ENCODE measurements around the gene RNF223.
A peak's percentile ranks its signal among the peaks of the same experiment; 100 is the strongest.
"Not testable (repeated sequence)": the region's sequence is repeated elsewhere in the genome, so short reads cannot be mapped to it uniquely, and the experiment has no call there.

The RNF223 gene

DNA sequence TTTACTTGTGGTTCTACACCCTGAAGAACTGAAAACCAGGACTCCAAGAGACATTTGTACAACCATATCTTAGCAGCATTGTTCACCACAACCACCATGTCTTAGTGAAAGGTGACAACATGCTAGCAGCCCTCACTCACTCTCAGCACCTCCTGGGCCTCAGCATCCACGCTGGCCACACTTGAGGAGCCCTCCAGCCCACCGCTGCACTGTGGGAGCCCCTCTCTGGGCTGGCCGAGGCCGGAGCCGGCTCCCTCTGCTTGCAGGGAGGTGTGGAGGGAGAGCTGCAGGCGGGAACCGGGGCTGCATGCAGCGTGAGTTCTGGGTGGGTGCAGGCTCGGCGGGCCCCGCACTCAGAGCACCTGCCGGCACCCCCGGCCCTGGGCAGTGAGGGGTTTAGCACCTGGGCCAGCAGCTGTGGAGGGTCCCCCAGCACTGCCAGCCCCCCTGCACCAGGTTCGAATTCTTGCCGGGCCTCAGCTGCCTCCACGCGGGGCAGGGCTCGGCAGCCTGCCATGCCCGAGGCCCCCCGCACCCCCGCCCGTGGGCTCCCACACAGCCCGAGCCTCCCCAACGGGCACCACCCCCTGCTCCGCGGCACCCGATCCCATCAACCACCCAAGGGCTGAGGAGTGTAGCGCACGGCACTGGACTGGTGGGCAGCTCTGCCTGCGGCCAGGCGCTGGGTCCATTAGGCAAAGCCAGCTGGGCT is 32.6 kb upstream of the RNF223 start:
- DNase-seq, result no peak

DNA sequence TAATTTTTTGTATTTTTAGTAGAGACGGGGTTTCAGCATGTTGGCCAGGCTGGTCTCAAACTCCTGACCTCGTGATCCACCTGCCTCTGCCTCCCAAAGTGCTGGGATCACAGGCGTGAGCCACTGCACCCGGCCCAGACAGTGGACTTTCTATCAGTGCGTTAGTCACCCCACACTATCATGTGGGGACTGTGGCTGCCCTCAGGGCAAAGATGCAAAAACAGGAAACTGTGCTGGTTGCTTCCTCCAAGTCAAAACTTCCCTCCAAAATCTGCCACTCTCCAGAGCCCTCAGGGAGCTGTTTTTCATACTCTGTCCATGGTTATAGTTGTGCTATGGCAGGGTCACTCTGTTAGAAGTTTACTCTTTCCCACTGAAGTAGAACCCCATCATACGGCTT is 30.0 kb upstream of the RNF223 start:
- not testable (repeated sequence) for DNase-seq

DNA sequence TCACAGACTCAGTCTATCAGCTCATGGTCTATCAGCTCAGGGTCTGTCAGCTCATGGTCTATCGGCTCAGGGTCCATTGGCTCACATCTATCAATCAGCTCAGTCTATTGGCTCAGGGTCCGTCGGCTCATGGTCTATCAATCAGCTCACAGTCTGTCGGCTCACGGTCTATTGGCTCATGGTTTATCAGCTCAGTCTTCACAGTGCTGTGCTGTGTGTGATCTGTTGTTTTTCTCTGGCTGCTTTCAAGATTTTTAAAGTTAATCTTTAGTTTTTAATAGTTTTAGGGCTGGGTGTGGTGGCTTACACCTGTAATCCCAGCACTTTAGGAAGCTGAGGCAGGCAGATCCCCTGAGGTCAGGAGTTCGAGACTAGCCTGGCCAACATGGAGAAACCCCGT is 27.4 kb upstream of the RNF223 start:
- DNase-seq, result no peak

DNA sequence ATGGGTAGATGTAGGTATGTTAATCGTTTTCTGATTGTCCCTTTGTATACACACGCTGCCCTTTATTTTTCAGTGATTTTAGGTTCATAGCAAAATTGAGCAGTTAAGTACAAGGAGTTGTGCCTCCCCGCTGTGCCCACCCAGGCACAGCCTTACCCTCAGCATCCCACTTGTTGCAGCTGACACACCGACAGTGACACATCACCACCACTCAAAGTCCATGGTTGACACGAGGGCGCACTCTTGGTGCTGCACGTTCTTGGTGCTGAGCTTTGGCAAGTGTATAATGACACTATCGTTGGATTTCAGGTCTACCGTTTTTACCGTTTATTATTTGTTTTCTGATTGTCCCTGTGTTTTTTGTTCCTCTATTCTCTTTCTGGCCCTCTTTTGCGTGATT is 26.2 kb upstream of the RNF223 start:
- DNase-seq, result no peak

DNA sequence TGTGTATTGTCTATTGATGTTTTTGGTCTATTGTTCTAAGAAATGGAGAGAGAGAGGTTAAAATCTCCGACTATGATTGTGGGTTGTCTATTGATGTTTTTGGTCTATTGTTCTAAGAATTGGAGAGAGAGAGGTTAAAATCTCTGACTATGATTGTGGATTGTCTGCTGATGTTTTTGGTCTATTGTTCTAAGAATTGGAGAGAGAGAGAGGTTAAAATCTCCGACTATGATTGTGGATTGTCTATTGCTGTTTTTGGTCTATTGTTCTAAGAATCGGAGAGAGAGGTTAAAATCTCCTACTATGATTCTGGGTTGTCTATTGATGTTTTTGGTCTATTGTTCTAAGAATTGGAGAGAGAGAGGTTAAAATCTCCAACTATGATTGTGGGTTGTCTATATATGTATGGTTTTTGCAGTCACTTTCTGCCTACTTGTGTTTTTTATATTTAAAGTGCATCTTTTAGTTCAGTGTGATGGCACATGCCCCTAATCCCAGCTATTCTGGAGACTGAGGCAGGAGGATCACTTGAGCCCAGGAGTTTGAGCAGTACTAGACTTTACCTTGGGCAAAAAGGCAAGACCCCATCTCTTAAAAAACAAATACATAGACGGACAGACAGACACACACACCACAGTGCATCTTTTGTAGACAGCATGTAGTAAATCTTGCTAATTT is 25.5 kb upstream of the RNF223 start:
- no peak for DNase-seq

DNA sequence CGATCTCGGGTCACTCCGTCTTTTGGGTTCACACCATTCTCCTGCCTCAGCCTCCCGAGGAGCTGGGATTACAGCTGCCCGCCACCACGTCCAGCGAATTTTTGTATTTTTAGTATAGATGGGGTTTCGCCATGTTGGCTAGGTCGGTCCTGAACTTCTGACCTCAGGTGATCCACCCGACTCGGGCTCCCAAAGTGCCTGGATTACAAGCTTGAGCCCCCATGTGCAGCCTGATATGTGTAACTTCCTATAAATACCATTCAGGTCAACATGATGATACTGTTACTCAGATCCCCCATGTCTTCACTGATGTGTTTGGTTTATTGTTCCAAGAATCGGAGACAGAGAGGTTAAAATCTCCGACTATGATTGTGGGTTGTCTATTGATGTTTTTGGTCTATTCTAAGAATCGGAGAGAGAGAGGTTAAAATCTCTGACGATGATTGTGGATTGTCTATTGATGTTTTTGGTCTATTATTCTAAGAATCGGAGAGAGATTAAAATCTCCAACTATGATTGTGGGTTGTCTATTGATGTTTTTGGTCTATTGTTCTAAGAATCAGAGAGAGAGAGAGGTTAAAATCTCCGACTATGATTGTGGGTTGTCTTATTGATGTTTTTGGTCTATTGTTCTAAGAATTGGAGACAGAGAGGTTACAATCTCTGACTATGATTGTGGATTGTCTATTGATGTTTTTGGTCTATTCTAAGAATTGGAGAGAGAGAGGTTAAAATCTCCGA is 24.7 kb upstream of the RNF223 start:
- peak; percentile 65 for DNase-seq

DNA sequence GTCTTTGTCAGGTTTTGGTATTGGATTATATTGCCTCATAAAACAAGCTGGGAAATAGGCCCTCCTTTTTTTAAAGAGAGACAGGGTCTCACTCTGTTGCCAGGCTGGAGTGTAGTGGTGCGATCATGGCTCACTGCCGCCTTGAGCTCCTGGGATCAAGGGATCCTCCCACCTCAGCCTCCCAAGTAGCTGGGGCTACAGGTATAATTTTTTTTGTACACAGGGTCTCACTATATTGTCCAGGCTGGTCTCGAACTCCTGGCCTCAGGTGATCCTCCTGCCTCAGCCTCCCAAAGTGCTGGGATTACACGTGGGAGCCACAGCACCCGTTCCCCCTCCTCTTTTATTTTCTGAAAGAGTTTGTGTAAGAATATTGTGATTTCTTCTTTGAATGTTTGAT is 22.0 kb upstream of the RNF223 start:
- DNase-seq, result not testable (repeated sequence)

DNA sequence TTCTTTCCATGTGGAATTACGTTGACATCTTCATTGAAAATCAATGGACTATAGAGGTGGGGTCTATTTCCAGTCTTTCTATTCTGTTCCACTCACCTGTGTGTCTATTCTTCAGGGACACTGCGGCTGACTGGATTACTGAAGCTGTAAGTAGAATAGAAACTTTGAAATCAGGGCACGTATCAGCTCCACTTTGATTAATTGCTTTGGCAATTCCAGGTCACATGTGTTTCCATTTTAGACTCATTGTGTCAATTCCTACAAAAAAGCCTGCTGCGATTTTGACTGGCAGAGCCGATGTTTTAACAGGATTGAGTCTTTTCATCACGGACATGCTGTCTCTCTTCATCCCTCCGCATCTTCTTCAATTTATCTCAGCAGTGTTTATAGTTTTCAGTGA is 20.9 kb upstream of the RNF223 start:
- DNase-seq, result no peak

DNA sequence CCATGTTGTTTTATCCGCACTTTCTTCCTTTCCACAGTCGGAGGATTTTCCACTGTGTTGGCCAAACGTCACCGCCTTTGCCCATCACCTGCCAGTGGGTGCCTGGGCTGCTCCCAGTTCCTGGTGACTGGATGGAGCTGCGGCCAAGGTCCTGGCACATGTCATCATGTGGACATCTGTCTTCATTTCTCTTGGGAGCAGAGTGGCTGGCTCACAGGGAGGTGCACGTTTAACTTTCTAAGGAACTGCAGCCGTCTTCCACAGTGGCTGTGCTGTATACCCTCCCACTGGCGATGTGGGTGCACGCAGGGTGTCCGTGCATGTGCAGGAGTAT is 19.5 kb upstream of the RNF223 start:
- DNase-seq, result no peak

DNA sequence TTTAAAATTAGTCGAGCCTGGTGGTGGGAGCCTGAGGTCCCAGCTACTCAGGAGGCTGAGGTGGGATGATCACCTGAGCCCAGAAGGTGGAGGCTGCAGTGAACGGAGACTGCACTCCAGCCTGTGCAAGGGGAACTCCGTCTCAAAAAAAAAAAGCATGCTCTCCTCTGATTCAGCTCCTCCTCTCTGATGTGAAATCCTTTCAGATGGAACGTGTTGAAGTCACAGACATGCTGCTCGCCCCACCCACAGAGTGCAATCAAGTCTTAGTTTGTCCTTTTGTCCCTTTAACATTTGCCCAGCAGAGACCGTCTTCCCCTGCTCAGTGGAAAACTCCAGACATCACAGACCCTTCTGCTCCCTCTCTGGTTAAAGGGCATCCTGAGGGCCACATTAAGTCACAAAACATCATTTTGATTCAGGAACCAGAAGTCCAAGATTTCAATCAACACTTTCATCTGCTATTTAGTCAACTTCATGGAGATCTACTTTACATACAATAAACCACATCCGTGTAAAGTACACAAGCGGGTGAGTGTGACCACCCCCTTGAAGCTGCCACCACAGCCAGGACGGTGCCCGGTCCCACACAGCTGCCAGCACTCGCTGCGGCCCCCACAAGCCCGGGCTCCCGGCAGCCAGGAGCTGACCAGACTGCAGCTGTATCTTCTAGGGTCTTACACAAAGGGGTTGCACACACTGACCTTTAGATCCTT is 18.9 kb upstream of the RNF223 start:
- DNase-seq, result no peak

DNA sequence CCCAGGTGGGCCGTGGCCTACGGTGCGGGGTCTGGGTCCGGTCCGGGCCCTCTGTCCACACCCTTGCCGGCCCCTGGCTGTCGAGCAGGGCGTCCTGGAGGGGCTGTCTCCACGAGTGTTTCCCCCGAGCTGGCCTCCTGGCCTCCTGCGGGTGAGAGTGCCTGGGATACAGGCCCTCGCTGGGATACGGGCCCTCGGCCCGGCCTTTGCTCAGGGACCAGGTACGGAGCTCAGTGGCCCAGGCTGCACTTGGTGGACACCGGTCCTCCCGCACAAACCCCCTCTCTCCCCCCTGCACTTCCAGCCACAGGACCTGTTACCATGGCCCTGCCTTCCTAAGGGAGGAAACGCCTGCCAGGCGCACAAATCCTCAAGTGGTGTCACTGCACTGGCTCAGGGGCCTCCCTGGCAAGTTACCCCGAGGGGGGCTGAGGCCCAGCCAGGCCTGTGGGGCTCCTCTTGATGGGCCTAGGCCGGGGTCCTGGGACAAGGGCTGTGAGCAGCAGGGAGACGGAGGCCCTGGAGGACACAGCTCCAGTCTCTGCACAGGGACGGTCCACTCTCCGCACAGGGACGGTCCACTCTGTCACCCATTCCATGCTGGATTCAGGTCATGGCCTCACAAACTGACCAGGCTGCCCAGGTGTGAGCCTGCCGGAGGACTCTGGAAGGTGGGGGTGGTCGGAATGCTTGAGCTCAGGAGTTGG is 18.2 kb upstream of the RNF223 start:
- DNase-seq, result no peak

DNA sequence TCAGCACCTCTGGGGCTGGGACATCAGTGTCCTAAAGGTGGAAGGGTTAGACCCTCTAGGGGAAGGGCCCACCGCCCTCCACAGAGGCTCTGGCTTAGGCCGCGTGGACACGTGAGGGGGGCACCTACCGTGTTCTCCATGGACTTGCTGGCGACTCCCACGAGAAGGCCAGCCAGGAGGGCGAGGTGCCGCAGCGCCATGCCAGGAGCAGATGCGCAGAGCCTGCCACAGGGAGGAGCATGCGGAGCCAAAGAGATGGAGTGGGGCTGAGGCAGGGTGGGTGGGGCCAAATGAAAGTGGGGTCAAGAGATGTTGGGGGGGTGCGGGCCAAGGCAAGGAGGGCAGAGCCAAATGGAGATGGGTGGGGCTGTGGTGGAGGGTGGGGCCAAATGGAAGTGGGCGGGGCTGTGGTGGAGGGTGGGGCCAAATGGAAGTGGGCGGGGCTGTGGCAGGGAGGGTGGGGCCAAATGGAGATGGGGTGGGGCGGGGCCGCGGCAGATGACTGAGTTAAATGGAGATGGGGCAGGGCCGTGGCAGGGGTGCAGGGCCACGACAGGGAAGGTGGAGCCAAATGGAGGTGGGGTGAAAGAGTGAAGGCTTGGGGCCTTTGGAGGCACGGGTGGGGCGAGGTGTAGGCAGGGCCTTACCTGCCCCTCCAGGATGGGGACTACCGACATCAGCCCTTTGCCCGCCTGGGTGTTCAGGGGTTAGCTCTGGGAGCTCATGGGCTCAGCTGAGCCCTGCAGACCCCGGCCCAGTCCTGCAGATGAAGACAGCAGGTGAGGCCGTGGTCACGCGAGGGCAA is 17.4 kb upstream of the RNF223 start:
- no peak for DNase-seq

DNA sequence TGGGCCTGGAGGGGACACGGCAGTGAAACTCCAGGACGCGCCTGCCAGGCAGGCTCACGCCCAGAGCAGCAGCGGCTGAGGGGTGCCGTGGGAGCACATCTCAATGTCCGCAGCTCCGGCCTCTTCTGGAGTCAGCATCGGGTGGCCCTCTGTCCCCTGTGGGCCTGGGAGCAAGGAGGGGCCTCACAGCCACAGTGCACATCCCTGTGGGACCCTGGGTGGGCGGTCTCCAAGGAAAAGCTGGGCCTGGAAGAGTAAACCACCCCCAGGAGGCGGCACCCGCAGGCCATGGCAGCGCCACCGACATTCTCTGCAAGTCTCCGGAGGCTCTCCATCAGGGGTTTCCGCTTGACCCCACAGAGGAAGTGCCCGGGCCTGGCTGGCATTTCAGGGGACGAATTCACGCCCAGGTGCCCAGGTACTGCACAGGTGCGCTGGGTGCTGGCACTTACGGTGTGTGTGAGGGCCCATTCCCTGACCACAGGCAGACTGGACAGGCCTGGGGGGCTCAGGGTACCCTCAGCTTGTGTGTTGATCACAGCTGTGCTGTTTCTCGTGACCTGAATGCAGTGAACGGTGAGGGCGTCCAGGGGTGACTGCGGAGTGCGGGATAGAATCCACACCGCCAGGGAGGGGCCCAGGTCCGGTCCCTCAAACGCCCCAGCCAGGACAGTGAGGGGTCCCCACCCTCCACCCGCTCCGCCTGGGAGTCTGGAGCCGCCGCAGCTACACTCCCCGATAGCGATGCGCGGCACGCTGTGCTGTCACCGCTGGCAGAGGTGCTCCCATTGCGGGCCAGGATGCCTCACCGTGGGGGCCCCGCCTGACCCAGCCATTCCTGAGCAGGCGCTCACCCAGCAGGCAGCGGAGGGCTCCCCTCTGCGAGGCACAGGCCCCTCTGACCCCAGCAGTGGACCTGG is 16.6 kb upstream of the RNF223 start:
- DNase-seq, result no peak

DNA sequence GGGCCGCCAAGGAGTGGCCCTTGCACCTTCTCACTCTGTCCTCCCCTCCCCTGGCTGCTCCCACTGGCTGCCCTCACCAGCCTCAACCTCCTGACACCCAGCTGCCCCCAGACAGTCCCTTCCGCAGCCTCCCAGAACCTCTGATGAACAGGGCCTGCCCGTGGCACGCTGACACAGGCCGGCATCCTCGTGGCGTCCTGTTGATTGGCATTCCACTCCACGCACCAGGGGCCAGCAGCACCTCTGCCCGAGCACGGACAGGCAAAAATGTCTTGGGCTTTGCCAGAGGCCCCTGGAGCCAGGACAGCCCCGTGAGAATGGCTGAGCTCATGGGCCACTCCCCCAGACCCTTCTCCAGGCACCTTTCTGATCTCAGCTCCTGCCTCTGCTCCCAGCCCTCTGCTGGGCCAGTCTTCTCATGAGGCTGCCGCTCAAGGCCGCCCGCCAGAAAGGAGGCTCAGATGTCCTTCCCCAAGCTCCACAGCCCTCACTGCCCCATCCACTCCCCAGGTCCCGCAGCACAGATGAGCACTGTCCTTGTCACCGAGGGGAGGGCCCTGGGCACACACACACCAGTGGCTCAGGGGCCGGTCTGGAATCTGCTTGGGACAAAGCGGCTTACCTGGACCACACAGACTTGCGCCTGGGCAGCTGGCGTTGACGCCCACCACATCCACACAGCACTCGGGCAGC is 15.8 kb upstream of the RNF223 start:
- DNase-seq, result no peak

DNA sequence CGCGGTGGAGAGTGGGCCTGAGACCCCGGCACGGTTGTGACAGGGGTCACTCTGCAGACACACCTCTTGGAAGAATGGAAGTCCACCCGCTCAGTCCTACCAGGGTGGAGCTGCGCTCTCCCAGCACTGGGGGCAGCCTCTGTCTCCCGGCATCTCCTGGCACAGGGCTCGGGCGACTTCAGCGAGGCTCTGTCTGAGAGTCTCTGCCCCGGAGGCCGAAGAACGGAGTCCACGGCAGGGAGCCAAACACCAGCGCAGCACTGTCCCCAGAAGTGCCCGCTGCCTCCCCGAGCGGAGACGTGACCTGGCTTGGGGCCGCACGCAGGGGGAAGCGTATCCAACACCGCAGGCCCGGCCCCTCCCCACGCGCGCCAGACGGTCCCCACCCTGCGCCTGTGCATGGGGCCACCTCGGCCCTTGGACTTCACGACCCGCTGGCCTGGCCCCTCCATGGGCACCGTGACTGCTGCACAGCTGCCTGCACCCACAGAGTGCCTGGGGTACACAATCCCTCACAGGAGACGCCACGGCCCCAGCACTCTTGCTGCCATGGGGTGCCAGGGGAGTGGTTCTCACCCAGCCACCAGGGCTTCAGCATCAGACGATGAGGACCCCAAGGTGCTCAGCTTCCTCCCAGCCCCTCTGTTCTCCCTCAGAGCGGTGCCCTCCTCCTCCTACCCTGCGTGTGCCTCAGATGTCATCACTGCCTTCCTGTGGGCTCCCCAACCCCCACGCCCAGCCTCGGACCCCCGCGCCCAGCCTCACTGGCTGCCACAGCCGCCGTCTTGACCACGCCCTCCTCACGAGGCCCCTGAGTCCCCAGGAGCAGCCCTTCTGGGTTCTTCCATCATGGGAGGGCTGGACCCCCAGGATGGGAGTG is 14.9 kb upstream of the RNF223 start:
- no peak for DNase-seq

DNA sequence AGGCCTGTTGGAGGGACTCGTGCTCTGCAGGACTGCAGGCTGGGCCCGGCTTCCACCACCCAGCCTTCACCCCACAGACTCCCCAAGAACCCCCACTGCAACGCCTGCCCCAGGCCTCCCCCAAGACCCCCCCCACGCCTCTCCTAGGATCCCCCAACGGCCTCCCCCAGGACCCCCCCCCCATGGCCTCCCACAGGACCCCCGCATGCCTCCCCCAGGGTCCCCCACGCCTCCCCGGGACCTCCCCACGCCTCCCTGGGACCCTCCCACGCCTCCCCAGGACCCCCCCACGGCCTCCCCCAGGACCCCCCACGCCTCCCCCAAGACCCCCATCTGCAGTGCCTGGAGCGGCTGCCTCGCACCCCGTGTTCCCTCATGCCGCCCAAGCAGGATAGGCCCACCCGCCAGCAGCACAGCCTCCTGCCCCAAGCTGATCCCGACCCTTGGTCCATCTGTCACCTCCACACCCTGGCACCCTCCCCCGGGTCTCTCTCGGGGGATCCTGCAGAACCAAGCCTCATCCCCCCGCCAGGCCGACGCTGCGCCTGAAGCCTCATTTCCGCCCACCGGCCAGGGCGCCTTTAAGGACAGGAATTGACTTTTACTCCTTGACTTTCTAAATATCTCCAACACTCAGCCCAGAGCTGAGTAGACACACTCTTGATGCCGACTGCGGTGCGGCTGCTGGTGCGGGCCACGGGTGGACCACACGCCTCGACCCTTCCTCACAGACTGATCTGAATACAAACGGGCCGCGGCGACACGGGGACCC is 14.1 kb upstream of the RNF223 start:
- no peak for DNase-seq

DNA sequence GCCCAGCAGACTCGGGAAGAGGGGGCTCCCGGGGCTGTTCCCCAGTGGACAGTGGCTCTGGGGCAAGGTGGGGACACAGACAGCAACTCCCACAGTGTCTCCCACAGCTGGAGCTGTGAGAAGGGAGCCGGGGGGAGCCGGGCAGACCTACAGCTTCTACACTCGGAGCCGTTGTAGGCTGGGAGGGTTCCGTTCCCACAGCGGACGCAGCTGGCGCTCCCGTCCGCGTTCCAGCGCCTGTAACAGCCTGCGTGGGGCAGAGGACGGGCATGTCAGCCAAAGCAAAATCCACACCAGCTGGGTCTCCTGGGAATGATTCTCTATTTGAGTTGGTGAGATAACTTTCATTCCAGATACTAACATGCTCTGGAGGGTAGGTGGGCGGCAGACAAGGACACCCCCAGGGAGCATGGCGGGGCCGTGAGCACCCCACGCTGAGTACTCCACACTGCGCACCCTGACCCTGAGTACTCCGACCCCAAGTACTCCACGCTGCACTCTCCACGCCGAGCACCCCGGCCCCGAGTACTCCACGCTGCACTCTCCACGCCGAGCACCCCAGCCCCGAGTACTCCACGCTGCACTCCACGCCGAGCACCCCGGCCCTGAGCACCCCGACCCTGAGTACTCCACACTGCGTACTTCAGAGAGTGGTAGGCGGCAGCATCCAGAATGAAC is 13.4 kb upstream of the RNF223 start:
- no peak for DNase-seq

DNA sequence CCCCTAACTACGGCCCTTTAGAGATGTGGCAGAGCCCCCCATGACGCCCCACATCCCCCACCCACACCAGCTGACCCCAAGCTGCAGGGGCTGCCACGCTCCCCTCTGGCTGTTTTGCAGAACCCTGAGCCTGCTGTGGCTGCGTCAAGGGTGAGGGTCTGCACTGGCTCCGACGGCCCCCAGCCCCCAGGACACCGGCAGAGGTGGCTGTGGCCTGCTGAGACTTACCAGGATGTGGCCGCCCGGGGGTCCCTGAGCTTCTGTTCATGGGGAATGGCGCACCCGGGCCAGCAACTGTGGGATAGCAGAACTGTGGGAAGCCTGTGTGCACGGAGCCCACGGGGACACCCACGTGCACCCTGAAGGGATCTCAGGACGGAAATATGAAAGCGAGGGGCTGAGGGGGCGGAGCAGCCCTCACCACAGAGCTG is 12.8 kb upstream of the RNF223 start:
- no peak for DNase-seq
